Measurements from ENCODE around the gene ANO6.

Gene ANO6

GRCh38 chr12:45416126-45416525, 200.2 kb downstream of the ANO6 start:
- DNase-seq (ENCODE audit: low read depth), result no peak
- H3K4me3 ChIP-seq (ENCODE audit: low read depth, low read length), result no peak overlapping the region
- TF ChIP-seq CTCF (IDR thresholded peaks at IDR 0.05; ENCODE audit: low read depth, low read length, missing control alignments), result no peak

- TF ChIP-seq CTCF (IDR thresholded peaks at IDR 0.05; ENCODE audit: low read depth, low read length, missing control alignments), result no peak
- no peak overlapping the region for H3K4me3 ChIP-seq (ENCODE audit: low read depth, low read length)
Observed at GRCh38 chr12:45418520-45418919, 202.6 kb downstream of the ANO6 start.

GRCh38 chr12:45419317-45419814, 203.5 kb downstream of the ANO6 start:
- no peak for TF ChIP-seq CTCF (IDR thresholded peaks at IDR 0.05; ENCODE audit: low read depth, low read length, missing control alignments)
- no peak overlapping the region for H3K4me3 ChIP-seq (ENCODE audit: low read depth, low read length)
- no peak for DNase-seq (ENCODE audit: low read depth)

More at GRCh38 chr12:45418520-45418919, 202.6 kb downstream of the ANO6 start:
- DNase-seq (ENCODE audit: low read depth), result no peak

GRCh38 chr12:45421736-45422135, 205.8 kb downstream of the ANO6 start:
- no peak for DNase-seq (ENCODE audit: low read depth)
- no peak for TF ChIP-seq CTCF (IDR thresholded peaks at IDR 0.05; ENCODE audit: low read depth, low read length, missing control alignments)
- H3K4me3 ChIP-seq (ENCODE audit: low read depth, low read length), result no peak overlapping the region

- no peak for TF ChIP-seq CTCF (IDR thresholded peaks at IDR 0.05; ENCODE audit: low read depth, low read length, missing control alignments)
- DNase-seq (ENCODE audit: low read depth), result no peak
- H3K4me3 ChIP-seq (ENCODE audit: low read depth, low read length), result no peak overlapping the region
Observed at GRCh38 chr12:45423931-45424330, 208.0 kb downstream of the ANO6 start.

- no peak overlapping the region for H3K4me3 ChIP-seq (ENCODE audit: low read depth, low read length)
- TF ChIP-seq CTCF (IDR thresholded peaks at IDR 0.05; ENCODE audit: low read depth, low read length, missing control alignments), result no peak
- DNase-seq (ENCODE audit: low read depth), result no peak
Observed at GRCh38 chr12:45425426-45425825, 209.5 kb downstream of the ANO6 start.

- no peak for TF ChIP-seq CTCF (IDR thresholded peaks at IDR 0.05; ENCODE audit: low read depth, low read length, missing control alignments)
- no peak for DNase-seq (ENCODE audit: low read depth)
- H3K4me3 ChIP-seq (ENCODE audit: low read depth, low read length), result no peak overlapping the region
Observed at GRCh38 chr12:45426294-45426693, 210.4 kb downstream of the ANO6 start.
